Psoas muscle (tissue), 8 donors: ENCODE data around the gene NEK6. TPM values are rescaled to one million over a fixed set of nuclear protein-coding genes. Genes with fewer than 3 reads are reported as not detected.

Source experiments
- ATAC-seq, 4 donors: fragments of 200-7000 bp; cut with Tn5 transposase; one replicate each; pipeline ENCODE4 v1.9.1; 2020; ENCODE audit warnings: moderate library complexity in 3 of 4, mild to moderate bottlenecking in 2 of 4
- DNase-seq, 2 donors: peaks; one replicate each; pipeline ENCODE4 v3.0.0-alpha.2; 2020
- H3K27ac ChIP-seq: fragments of 200-600 bp; one replicate; pipeline ENCODE4 v1.8.0; 2022
- H3K27me3 ChIP-seq, 3 donors: fragments of 200-600 bp in 1 of 3; one replicate each; pipeline versions ENCODE4 v1.6.1 to v1.8.0; 2013 to 2022; ENCODE audit warnings: low read length in 2 of 3, mild to moderate bottlenecking in 2 of 3, moderate library complexity in 1 of 3; ENCODE audit not compliant: insufficient read depth in 3 of 3
- H3K36me3 ChIP-seq, 2 donors: fragments of 200-600 bp in 1 of 2; one replicate each; pipeline versions ENCODE4 v1.6.1 to v1.8.0; 2013 to 2022; ENCODE audit warnings: low read depth in 1 of 2, mild to moderate bottlenecking in 1 of 2, moderate library complexity in 1 of 2; ENCODE audit not compliant: insufficient read depth in 1 of 2
- H3K4me1 ChIP-seq: fragments of 200-600 bp; one replicate; pipeline ENCODE4 v1.8.0; 2022
- H3K4me3 ChIP-seq: fragments of 200-600 bp; one replicate; pipeline ENCODE4 v1.8.0; 2022; ENCODE audit warnings: mild to moderate bottlenecking
- H3K9me3 ChIP-seq: fragments of 200-600 bp; one replicate; pipeline ENCODE4 v1.8.0; 2022
- WGBS, 3 donors: extraction: QIAGEN DNeasy Blood & Tissue Kit; methylation state at CpG; one replicate each; pipeline versions ENCODE4 v1.1.6 to v1.1.7; 2013; 5-methylcytosine and 5-hydroxymethylcytosine counted together
- intact Hi-C, 2 donors: fragments of 100-400 bp; cut with DNase I; formaldehyde crosslinking; loops; one replicate each; pipeline versions ENCODE4 v1.11.0 to v1.14.2; 2022
- polyA plus RNA-seq, 3 donors: library from polyadenylated mRNA; stranded (reverse); fragments of 200-250 nt; gene quantifications; one replicate each; pipeline ENCODE4 v1.2.3, GENCODE V29; 2013
- total RNA-seq, 4 donors: library from RNA; stranded (reverse); fragmentation: NEBNext Ultra II Directional in 2 of 4; extraction: Animal tissue kit (Norgen Biotek cat#: 25700) in 2 of 4; gene quantifications; one replicate each; pipeline versions ENCODE4 v1.2.1 to v1.2.4, GENCODE V29; 2021 to 2023
- TF ChIP-seq, protein P1 (sequence below): fragments of 200-600 bp; IDR thresholded peaks from one replicate; pipeline ENCODE4 v1.8.0; 2022; ENCODE audit warnings: antibody characterized with exemption
- donor health status: healthy with polysubstance abuse.
- donor health status: DM: no; HTN: no; CAD: no; lungs with moderate emphysema.
- donor health status: Bipolar disorder and iron deficiency.
- donor health status: healthy.
- donor health status: DM: yes; HTN: yes; CAD: no.
- donor health status: DM: no; HTN: no; CAD: no.
- donor health status: DM: no; HTN: no; CAD: no.
- donor health status: DM: yes; HTN: yes; CAD: no.

NEK6 gene
- total and polyA plus RNA-seq, 7 donors, result 2.0 to 16.0 (median 5.3) TPM

GRCh38 chr9:124329206-124329792, 71.5 kb downstream of the NEK6 start:
- intact Hi-C loops, result no loop called here
- TF ChIP-seq, protein P1, sequence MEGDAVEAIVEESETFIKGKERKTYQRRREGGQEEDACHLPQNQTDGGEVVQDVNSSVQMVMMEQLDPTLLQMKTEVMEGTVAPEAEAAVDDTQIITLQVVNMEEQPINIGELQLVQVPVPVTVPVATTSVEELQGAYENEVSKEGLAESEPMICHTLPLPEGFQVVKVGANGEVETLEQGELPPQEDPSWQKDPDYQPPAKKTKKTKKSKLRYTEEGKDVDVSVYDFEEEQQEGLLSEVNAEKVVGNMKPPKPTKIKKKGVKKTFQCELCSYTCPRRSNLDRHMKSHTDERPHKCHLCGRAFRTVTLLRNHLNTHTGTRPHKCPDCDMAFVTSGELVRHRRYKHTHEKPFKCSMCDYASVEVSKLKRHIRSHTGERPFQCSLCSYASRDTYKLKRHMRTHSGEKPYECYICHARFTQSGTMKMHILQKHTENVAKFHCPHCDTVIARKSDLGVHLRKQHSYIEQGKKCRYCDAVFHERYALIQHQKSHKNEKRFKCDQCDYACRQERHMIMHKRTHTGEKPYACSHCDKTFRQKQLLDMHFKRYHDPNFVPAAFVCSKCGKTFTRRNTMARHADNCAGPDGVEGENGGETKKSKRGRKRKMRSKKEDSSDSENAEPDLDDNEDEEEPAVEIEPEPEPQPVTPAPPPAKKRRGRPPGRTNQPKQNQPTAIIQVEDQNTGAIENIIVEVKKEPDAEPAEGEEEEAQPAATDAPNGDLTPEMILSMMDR, result no peak
- WGBS, 3 donors, result 70 to 74% (median 72%) methylated on average over 19 of the region's 19 CpGs
- no peaks in the 10 kb centered on the region for H3K4me1 ChIP-seq
- H3K4me3 ChIP-seq, result no peak overlapping the region
- peak in 2 of 4 donors; percentile 2 to 7 for ATAC-seq
- DNase-seq, result no peak
- peaks cover 0 to 44% of the 10 kb centered on the region in 2 donors for H3K36me3 ChIP-seq
- H3K9me3 ChIP-seq, result no peaks in the 10 kb centered on the region
- peak overlapping the region; percentile 77 for H3K27ac ChIP-seq
- no peaks in the 10 kb centered on the region for H3K27me3 ChIP-seq

- peaks cover 0 to 44% of the 10 kb centered on the region in 2 donors for H3K36me3 ChIP-seq
- intact Hi-C loops, result no loop called here
- H3K27ac ChIP-seq, result peak overlapping the region; percentile 77
- TF ChIP-seq, protein P1, result no peak
- peak; percentile 51 to 85 for DNase-seq
- peak overlapping the region; percentile 47 for H3K4me3 ChIP-seq
- WGBS, 3 donors, result 35 to 46% (median 39%) methylated on average over 28 to 29 of the region's 29 CpGs
- H3K4me1 ChIP-seq, result no peaks in the 10 kb centered on the region
- no peaks in the 10 kb centered on the region for H3K9me3 ChIP-seq
- H3K27me3 ChIP-seq, result no peaks in the 10 kb centered on the region
- peak; percentile 81 to 94 (median 92) for ATAC-seq
These were observed 72.4 kb downstream of the NEK6 start for GRCh38 chr9:124330011-124330697.

DNA sequence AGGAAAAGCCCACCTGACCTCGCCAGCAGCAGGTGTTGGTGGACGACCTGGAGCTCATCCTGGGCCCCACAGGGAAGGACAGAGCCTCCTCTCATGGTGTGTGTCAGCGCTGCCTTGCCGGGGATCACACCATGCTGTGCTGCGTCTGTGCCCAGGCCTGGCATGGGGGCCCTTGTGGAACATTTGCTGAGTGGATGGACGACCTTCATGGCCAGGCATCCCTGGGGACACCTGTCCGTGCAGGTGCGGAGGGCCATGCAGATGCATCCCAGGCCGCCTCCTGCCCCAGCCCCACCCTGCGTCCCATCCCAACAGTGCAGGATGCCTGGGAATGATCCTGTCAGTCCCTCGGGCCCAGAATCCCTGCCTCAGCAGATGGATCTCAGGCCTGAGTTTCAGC, 73.8 kb downstream of the NEK6 start:
- TF ChIP-seq, protein P1, result no peak
- no peaks in the 10 kb centered on the region for H3K9me3 ChIP-seq
- H3K4me3 ChIP-seq, result no peak overlapping the region
- H3K4me1 ChIP-seq, result no peaks in the 10 kb centered on the region
- intact Hi-C loops, result no loop called here
- H3K27ac ChIP-seq, result no peak overlapping the region
- DNase-seq, result no peak
- no peak for ATAC-seq
- H3K36me3 ChIP-seq, result peaks cover 0 to 39% of the 10 kb centered on the region in 2 donors
- 81 to 83% (median 82%) methylated on average over 11 of the region's 11 CpGs for WGBS, 3 donors
- no peaks in the 10 kb centered on the region for H3K27me3 ChIP-seq

DNA sequence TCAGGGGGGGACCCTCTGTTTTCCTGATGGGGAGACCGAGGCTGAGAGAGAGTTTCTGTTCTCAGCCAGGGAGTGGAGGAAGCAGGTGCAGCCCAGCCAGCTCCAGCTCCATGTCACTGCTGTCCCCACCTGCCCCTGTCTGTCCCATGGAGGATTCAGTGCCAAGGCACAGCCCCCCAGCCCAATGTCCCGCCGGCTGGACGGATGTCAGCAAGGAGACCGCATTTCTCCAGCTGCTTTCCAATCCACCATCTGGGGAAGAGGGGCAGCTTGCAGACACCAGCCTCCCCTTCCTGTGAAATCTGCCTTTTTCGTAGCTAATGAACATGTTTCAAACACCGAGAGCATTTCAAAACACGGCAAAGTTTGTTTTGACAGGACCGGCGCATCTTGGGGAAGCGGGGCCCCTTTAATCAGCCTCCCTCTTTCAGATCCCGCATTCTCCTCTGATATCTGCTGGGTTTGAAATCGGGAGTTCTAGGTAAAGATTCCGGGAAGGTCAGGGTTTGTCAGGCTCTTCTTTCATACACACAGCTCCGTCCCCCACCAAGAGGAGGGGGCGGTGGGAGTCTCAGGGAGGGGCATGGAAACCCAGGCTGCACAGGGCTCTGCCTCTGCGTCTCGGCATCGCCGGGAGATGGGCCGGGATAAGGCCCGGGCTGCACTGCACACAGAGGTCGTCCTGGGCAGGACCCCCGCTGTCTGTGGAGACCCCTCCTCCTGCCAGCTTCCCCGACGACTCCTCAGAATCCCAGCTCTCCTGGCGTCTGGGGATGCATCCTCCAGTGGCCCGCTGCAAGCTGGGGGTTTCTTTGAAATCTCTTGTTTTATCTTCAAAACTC, 74.8 kb downstream of the NEK6 start:
- WGBS, 3 donors, result 58 to 70% (median 60%) methylated on average over 27 to 28 of the region's 28 CpGs
- TF ChIP-seq, protein P1, result no peak
- H3K9me3 ChIP-seq, result peaks cover 3% of the 10 kb centered on the region
- H3K27ac ChIP-seq, result no peak overlapping the region
- no peak for ATAC-seq
- H3K4me1 ChIP-seq, result no peaks in the 10 kb centered on the region
- H3K27me3 ChIP-seq, result no peaks in the 10 kb centered on the region
- H3K36me3 ChIP-seq, result peaks cover 0 to 31% of the 10 kb centered on the region in 2 donors
- intact Hi-C loops, result no loop called here
- no peak for DNase-seq
- H3K4me3 ChIP-seq, result no peak overlapping the region
